ENCODE measurements around the gene CNTN5. TPM values are rescaled to one million over a fixed set of nuclear protein-coding genes. Genes with fewer than 3 reads are reported as not detected.
A peak's percentile ranks its signal among the peaks of the same experiment; 100 is the strongest.

Gene CNTN5
- polyA plus RNA-seq, 10 donors: 1.7 to 5.6 (median 3.6) TPM

DNA sequence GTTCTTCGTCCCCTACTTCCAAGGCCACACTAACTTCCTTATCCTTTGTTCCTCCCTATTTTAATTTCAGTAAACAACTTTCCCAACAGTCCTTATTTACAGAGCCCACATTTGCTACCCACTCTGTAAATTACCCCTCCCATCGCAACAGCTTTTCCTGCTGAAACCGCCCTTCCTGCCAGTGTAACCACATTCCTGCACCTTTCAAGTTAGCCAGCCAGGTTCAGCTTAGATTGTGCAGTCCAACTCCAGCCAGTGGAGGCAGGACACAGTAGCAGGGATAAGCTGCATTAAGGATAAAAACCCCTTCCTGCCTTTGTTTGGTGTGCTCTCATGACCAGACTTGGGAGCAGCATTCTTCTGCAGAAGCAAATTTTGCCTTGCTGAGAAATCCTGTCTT, 898.0 kb downstream of the CNTN5 start:
- no peak for DNase-seq

DNA sequence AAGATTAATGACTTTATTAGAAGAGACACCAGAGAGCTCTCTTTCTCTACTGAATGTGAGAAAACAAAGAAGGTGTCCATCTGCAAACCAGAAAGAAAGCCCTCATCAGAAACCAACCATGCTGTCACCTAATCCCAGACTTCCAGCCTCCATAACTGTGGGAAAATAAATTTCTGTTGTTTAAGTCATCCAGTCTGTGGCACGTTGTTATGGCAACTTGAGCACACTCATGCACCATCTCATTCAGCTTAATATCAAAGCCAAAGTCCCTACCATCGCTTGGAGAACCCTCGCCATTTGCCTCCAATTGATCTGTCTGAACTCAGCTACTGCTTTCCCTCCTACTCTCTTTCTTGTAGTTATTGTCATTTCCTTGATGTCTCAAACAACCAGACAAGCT, 900.2 kb downstream of the CNTN5 start:
- no peak for DNase-seq

DNA sequence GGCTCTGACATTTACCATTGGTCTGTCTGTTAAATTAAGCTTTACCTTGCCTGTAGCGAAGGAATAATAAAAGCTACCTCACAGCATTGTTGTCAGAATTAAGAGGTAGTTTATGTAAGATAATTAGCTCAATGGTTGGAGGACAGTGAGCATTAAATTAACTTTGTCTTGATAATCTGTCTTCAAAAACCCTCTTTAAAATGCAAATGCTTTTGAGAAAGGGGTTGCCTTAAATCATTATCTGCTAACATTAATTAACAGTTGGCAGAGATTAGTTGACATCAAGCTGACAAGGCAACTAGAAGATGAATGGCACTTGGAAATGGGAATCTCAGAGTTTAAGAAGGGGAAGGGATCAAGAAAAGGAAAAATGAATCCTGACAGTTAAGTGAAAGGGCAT, 905.2 kb downstream of the CNTN5 start:
- no peak for DNase-seq

DNA sequence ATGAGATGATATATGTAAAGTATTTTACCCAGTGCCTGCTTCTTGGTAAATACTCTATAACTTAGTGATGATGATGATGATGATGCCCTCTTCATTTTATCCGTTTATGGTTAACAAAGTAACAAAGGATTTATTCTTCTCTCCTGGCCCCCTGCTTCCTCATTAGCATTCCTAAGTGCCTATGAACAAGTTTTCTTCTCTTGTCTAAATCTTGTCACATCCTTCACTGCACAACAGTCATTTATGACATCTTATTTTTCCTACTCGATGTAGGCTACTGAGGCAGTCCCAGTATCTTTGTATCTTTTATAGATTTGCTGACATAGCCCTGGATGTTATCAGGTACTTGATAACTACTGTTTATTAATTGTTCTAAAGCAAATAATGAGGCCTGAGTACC, 911.9 kb downstream of the CNTN5 start:
- DNase-seq: no peak

DNA sequence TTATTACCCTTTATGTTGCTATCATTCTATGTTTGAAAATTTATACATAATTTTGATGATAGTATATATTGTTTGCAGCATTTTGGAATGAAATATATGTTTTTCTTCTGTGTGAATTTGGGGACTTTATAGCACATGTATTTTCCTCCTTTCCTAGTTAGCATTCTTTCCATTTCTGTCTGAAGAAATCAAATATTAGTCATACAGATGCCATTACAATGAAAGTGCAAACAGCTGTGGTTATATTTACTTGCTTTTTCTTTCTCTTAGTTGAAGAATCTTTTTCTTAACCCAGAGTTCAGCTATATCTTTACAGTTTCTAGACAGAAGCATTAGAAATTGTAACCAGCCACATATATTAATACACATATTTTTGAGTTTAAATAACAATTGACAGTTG, 913.3 kb downstream of the CNTN5 start:
- peak; percentile 3 to 16 (median 3) for DNase-seq

DNA sequence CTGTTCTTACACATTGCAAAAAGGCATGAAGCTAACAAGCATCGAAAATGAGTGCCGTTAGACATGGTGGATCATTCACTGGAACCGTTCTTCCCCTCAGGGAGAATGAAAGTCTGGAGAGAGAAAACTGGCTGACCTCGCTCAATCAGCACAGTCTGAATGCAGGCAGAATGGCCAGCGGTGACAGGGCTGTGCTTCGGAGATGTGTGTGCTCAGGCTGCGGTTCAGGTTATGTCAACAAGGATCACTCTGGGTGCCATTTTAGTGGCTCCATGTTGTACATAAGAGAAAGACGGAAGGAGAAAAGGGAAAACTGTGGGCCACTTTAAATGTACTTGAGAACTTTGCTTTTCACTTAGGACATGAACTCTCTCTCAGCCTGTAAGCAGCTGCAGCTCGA, 916.6 kb downstream of the CNTN5 start:
- peak in 2 of 3 donors; percentile 2 to 11 for DNase-seq

DNA sequence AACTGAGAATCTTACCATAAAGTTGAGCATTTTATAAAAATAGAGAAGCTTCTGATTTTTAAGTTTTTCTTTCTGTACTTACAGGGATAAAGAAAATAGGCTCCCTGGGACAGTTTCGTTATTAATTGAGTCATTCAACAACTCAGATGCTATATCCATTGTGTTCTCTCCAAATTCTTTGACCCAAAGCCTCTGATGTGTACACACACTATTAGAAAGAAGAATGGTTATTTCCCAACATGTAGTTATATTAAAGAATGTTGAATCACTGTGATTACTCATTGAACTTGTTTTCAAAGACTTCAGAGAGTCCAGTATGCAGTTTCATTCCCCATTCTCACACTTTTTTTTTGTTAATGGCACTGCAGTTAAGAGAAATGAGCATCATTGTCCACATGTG, 932.1 kb downstream of the CNTN5 start:
- no peak for DNase-seq

DNA sequence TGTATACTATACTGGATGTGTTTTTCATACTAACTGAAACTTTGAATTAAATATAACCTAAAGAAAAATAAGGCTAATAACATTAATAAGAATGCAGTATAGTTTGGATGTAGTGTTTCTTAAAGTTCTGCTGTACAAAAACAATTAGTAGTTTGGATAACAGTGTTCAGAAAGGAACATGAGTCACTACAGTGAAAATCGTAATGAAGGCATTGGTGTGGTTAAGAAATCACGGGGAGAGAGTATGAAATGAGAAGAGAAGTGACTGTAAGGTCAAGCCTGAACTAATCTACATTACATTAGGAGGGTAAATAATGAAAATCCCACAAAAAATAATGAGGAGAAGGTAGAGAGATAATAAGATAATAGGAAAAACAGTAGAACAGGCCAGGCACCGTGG, 939.8 kb downstream of the CNTN5 start:
- DNase-seq: no peak

DNA sequence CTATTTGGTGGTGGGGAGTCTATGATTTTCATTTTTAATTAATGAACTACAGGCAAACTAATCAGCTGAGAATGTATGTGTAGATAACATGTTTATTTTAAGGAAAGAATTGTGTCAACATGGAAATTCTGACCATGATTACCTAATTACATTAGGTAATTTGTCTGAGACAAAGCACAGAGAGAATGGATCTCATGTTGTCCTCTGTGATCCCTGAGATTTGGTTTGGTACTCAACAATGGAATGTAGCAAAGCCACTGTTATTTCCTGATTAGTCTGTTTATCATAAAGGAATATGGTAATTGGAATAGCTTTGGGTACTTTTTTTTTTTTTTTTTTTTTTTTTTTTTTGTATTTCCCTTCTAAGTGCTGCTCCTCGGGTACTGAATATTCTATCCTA, 947.6 kb downstream of the CNTN5 start:
- DNase-seq: no peak

DNA sequence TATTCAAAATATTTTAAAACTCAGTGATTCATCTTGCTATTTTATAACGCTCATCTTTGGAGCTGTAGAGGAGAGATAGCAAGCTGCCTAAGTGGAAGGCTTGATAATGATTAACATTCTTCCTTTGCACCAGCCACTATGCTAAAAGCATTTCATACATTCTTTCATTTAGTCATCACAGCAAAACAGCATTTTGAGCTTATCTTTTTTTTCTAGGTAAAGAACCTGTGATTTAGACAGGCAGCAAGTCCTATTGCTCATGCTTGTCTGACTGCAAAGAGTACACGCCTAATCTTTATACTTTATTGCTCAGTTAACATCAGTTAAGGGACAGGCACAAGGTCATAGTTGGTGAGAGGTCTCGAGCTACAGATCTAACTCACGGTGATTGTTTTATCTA, 953.2 kb downstream of the CNTN5 start:
- DNase-seq: no peak

DNA sequence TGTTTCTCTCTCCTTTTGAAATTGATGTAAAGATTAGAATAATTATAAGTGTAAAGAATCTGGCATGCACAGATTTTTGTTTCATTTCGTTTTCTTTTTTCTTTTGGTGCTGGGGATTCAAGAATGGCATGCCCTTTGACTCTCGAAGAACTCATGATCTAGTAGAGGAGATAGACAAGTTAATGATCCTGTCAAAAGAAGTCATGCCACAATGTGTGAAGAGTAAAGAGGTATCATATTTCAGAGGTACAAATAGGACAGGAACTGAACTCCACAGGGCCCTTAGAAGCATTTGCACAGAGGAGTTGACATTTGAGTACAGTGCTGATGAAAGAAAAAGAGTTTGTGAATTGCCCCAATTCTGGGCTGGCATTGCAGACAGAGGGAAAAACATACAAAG, 958.3 kb downstream of the CNTN5 start:
- DNase-seq: no peak

DNA sequence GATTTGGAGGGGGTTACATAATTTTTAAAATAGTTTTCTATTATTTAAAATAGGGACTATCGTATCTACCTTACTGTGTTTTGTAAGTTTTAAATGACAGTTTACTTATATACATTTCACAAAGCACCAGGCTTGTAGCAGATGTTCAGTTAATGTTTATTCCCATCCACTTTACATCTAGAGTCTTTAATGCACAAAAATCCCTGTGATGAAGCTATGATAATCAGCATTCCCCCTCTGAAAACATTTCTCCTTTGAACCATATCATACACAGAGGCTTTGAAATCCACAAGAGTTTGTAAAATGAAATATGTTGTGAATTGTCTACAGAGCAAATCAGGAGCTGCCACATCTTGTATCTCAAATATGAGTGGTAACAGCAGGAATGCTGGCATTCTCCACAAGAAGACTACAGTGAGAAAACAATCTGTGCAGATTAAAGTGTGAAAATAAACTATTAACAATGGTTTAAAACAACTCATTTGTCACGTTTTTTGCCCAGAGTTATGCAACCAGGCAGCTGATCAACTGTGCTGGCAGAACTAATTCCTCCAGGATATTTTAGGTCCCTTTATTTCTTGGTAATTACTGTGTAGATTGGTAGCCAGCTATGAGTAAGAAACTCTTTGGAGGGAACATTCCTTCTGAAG, 967.2 kb downstream of the CNTN5 start:
- peak; percentile 1 to 43 (median 13) for DNase-seq

DNA sequence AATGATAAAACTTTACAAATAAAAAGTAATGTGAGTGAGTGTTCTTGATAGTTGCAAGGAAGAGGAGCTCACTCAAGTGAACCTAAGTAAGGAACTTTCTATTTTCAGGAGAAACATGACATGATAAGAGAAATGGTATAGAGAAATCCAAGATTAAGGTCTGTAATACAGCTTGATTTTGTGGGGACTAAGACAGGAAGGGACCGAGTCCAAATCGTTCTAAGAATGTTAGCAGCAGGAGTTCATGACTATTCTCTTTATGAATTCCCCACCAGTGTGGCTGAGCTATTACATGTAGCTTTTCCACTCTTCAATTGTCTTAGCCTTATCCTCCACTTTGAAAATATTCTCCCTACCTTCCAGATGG, 967.7 kb downstream of the CNTN5 start:
- peak; percentile 15 to 67 (median 27) for DNase-seq

DNA sequence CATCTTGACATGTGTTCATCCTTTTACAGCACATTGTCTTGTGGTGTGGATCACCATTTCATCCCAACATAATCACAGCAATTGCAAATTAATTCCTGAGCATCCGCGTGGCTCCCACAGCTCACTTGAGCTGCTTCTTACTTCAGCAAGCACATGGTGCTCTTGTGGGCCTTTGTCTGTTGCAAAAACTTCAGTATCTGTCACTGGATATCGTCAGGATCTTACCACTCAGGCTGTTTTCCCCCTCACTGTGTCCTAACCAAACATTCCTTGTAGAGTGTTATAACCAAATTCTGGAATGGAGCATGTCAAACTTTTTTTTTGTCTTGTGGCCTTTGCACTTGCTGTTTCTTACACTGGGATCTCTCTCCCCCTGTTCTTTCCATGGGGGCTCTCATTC, 983.2 kb downstream of the CNTN5 start:
- DNase-seq: no peak

DNA sequence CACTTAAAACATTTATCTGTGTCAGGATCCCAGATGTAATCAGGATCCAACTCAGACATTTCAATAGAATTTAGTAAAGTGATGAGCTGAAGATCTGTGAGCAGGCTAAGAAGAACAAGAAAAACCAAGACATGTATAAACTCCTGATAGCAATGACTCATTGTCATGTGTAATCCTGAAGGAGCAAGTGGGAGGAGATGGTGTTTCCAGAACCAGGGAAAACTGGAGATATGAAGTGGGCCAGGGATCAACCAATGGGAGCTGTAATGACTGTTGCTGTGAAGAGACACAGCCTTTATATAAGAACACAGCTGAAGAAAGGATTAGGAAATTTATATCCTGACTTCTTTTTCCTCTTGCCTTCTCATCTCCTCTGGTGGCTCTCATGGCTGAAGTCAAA, 983.8 kb downstream of the CNTN5 start:
- DNase-seq: no peak

DNA sequence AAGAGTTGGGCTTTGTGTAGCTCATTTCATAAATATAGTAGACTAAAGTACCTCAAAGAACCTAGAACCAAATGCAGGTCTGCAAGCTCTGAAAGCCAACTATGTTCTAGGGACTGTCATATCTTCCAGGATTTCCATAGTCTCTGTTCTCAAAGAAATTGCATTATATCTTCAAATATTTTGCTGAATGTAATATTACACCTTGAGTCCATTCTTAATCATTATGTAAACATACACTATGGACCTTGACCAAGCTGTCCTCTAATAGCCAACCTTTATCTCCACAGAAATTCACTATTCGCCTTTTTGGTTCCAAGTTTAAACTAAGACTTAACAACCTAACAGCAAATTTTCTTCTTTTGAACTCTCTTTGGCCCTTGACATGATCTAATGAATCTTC, 987.7 kb downstream of the CNTN5 start:
- no peak for DNase-seq

DNA sequence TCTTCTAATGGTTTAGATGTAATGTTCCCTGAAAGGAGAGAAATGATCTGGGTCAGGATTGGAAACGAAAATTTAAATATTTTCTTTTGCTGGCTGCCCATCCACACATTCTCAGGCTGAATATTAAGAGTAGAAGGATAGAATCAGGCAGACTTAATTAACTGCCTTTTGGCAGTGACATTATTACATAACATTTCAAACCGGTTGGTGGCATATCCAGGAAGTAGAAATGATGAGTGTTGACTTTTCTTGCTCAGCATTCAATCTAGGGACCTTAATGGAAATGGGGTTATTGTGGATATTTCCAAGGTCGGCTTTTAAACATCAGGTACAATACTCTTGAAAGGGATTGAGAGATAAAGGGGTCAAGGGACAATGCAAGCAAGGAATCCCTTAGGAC, 989.0 kb downstream of the CNTN5 start:
- DNase-seq: no peak

DNA sequence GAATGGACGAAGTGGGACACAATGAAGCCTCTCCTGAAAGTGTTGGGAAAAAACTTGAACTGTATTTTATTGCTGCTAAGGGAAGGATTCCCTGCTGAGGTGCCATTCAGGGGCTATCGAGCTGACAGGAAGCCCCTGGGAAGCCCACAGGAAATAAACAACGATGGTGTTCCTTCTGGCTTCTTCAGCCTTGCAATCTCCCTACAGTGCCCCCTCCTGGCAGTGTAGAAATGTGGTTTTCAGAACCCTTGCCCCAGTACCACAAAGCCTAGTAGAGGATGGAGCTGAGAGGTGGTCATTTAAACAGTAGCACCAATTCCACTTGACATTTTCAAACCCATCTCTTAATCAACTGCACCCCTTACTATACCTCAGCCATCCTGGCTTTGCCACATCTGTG, 989.6 kb downstream of the CNTN5 start:
- no peak for DNase-seq

DNA sequence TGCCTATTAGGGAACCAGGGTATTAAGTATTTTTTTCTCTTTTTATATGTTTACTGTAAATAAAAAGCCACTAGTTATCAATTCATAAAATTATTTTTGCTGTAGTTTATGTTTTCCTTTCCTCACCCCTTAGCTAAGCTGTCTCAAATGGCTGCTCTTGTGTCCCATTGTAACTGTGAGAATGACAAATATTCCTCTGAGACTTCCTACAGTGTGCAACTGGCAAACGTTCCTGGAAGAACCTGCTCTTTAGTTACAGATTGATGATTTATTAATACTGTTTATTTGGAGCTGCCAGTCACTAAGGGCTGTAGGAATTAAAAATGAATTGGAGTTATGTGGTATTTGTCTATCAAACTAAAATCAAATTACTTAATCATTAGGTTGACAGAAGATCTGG, 990.9 kb downstream of the CNTN5 start:
- DNase-seq: no peak

DNA sequence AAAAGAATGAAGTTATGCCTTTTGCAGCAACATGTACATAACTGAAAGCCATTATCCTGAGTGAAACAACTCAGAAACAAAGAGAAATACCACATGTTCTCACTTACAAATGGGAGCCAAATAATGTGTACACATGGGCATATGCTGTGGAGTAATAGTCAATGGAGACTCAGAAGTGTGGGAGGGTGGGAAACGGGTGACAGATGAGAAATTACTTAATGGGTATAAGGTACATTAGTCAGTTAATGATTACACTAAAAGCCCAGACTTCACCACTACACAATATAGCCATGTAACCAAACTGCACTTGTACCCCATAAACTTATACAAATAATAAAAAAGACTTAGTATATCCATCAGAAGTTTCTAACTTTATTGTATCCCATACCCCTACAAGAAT, 992.3 kb downstream of the CNTN5 start:
- DNase-seq: peak in 2 of 3 donors; percentile 6 to 17

DNA sequence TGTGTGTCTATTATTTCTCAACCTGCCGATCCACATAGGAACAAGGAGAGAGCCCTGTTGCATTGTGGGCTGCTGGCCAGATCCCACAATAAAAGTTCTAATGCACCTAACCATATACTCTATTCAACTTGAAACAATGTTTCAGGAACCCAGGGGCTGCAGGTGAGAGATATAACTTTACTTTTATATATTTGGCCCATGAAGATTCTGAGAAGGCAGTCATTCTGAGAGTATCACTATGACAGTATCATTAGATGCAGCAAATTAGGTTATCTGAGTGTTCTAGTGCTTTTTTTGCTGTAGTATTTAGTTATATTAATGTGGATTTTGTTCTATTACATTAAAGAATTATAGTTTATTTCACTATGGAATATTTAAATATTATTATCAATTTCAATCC, 1011.2 kb downstream of the CNTN5 start:
- DNase-seq: no peak

DNA sequence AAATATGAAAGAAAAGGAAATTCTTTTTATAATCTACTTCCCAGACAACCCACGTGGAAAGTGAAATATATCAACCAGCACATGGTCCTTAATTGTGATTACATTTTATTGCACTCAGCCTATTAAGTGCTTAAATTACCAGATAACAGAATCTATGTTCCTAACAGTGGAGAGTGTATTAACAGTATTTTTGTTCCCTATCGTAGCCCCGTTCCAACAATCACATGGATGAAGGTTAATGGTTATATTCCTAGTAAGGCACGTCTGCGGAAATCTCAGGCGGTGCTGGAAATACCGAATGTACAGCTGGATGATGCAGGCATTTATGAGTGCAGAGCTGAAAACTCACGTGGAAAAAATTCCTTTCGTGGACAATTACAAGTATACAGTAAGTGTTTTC, 1040.3 kb downstream of the CNTN5 start:
- no peak for DNase-seq

DNA sequence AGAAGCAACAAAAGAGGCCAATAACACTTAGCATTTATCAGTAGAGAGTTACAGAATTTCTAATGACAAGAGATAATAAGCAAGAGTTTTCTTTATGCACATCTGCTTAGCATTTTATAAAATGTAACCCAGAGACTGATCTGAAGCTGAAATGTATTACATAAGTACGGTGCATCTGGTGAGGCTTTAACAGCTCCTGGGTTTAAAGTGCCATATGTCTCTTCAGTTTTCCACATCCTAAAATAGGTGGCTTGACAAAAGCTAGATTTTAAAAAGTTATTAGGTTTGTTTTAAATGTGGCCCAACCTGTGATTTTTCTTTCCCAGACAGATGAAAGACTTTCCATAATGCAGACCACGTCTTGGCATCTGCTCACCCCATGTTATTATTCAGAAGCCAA, 1045.7 kb downstream of the CNTN5 start:
- DNase-seq: peak in 2 of 3 donors; percentile 9 to 10

DNA sequence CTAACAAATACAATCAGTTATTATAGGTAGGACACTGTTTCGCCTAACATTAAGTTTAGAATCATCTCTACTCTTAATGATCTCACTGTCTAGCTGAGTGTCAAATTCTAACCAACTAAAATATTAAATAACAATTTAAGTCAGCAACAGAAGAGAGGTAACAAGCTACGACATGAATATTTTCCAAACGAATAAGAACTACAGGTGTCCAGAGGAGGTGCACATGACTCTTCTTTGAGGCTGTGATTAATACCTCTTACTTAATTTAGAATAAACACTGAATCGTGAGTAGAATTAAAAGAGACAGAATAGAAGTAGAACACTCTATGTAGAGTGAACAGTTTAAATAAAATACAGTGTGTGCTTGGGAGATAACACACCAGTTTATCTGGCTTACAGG, 1047.4 kb downstream of the CNTN5 start:
- DNase-seq: no peak

DNA sequence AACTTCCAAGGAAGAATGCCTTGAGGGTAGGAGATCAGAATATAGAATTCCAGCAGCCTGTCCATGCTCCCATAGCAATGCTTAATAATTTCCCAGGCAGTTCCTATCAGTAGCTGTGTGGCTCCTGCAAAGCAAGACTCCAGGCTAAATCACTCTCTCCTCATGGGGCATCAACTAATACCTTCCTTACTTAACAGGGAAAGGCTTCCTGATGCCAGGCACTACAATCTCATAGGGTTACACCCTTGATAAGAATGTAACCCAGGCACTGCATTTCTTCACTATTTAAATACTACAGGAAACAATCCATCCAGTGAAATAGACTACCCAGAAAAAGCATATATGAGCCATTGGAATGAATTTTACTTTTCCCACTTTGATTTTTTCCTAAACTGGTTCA, 1051.4 kb downstream of the CNTN5 start:
- DNase-seq: no peak
